Upper lobe of right lung (tissue), 1 donor: ENCODE data around the gene ACSL5. TPM values are rescaled to one million over a fixed set of nuclear protein-coding genes. Genes with fewer than 3 reads are reported as not detected.

Experiments
- ATAC-seq: fragments of 200-7000 bp; cut with Tn5 transposase; one replicate; pipeline ENCODE4 v1.9.1; 2020; ENCODE audit warnings: mild to moderate bottlenecking, moderate library complexity
- DNase-seq: peaks from one replicate; pipeline ENCODE4 v3.0.0-alpha.2; 2020
- H3K27ac ChIP-seq: fragments of 200-600 bp; one replicate; pipeline ENCODE4 v1.8.0; 2022
- H3K27me3 ChIP-seq: fragments of 200-600 bp; one replicate; pipeline ENCODE4 v1.8.0; 2022; ENCODE audit warnings: mild to moderate bottlenecking
- H3K36me3 ChIP-seq: fragments of 200-600 bp; one replicate; pipeline ENCODE4 v1.8.0; 2022
- H3K4me1 ChIP-seq: fragments of 200-600 bp; one replicate; pipeline ENCODE4 v1.8.0; 2022
- H3K4me3 ChIP-seq: fragments of 200-600 bp; one replicate; pipeline ENCODE4 v1.8.0; 2022; ENCODE audit warnings: mild to moderate bottlenecking
- H3K9me3 ChIP-seq: fragments of 200-600 bp; one replicate; pipeline ENCODE4 v1.8.0; 2022
- intact Hi-C: fragments of 100-400 bp; cut with DNase I; formaldehyde crosslinking; loops from one replicate; pipeline ENCODE4 v1.11.0; 2022
- total RNA-seq: library from RNA; stranded (reverse); fragmentation: NEBNext Ultra II Directional; extraction: Animal tissue kit (Norgen Biotek cat#: 25700); gene quantifications from one replicate; pipeline ENCODE4 v1.2.1, GENCODE V29; 2021
- TF ChIP-seq, protein P1 (sequence below): fragments of 200-600 bp; IDR thresholded peaks from one replicate; pipeline ENCODE4 v1.8.0; 2022; ENCODE audit warnings: antibody characterized with exemption
- donor health status: DM: no; HTN: yes; CAD: no; lungs with severe emphysema.

ACSL5 gene
- total RNA-seq, 1 donor from 2014 or later, result 79.1 TPM

DNA sequence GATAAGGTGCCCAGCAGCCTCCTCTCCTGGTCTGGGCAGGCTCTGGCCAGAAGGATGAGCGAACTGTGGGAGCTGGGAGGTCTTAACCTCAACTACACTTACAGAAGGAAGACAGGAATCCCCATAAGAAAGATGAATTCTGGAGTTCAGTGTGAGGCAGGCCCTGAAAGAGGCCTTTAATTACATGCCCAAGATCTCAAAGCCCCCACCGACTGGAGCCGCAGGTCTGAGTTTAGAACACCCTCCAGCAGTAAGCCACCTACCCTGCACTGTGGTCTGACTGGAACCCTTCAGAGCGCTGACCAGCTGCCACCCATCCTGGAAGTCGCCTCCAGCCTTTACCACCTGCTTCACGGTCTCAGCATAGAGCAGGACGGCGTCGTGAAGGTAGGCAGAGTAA, 28.2 kb upstream of the ACSL5 start:
- Histone ChIP-seq H3K9me3 (no peaks in the 10 kb centered on the region), H3K36me3 (no peaks in the 10 kb centered on the region), H3K27ac (no peak overlapping the region), H3K4me3 (no peak overlapping the region), H3K27me3 (no peaks in the 10 kb centered on the region), H3K4me1 (no peaks in the 10 kb centered on the region)
- TF ChIP-seq, protein P1, sequence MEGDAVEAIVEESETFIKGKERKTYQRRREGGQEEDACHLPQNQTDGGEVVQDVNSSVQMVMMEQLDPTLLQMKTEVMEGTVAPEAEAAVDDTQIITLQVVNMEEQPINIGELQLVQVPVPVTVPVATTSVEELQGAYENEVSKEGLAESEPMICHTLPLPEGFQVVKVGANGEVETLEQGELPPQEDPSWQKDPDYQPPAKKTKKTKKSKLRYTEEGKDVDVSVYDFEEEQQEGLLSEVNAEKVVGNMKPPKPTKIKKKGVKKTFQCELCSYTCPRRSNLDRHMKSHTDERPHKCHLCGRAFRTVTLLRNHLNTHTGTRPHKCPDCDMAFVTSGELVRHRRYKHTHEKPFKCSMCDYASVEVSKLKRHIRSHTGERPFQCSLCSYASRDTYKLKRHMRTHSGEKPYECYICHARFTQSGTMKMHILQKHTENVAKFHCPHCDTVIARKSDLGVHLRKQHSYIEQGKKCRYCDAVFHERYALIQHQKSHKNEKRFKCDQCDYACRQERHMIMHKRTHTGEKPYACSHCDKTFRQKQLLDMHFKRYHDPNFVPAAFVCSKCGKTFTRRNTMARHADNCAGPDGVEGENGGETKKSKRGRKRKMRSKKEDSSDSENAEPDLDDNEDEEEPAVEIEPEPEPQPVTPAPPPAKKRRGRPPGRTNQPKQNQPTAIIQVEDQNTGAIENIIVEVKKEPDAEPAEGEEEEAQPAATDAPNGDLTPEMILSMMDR, result no peak
- intact Hi-C loops, result no loop called here
- DNase-seq (no peak), ATAC-seq (no peak)

DNA sequence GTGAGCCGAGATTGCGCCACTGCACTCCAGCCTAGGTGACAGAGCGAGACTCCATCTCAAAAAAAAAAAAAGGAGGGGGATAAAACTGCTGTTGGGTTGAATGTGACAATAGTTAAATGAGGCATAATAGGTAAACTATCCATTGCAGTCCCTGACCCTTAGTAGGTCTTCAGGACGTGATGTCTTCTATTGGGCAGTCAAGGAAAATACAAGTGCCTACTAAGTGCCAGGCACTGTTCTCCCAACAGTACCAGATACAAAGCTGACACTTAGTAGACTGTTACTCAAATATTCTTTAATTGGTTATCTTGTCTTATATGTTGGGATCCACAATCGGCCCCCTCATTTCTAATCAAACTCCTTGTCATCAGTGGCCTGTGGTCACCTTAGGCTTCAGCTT, 27.1 kb upstream of the ACSL5 start:
- intact Hi-C loops, result no loop called here
- Histone ChIP-seq H3K27ac (no peak overlapping the region), H3K4me1 (no peaks in the 10 kb centered on the region), H3K36me3 (no peaks in the 10 kb centered on the region), H3K9me3 (no peaks in the 10 kb centered on the region), H3K4me3 (no peak overlapping the region), H3K27me3 (no peaks in the 10 kb centered on the region)
- TF ChIP-seq, protein P1, result no peak
- DNase-seq (no peak), ATAC-seq (no peak)

DNA sequence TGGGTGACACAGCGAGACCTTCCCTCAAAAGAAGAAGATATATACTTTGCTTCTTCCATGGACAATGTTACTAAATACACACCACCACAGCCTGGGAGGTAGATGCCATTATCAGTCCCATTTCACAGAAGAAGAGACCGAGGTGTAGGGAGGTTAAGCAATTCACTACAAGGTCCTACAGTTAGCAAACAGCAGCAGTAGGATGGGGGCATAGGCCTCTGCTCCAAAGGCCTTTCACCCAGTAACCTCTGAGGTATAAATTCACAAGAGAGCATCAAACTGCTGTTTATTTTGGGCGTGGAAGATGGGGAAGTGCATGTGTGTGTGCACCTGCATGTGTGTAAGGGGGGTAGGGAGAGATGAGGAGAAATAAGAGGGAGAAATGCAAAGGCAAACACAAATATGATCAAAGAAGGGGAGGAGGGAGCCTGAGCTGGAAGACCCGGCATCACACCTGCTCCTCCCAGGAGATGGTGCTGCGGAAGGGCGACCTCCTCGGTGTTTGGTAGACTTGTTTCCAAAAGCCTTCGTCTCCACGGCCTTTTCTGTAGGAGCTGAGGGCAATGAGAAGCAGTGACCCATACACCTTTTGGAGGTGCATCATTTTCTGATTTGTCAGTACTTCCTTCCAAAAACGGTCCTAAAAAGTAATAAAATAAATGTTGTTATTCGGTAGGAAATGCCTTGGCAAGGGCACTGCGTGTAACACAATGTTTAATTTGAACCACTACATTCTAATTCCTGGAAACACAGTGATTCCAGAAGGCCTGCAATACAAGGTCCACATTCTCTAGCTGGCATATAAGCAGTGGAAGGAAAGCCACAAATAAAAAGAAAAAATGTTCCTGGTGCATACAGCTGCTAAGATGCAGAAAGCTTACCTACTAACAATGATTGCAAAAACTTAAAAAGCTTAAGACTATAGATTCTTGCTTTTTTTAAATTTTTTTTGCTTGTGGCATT, 25.9 kb upstream of the ACSL5 start:
- H3K9me3 ChIP-seq, result no peaks in the 10 kb centered on the region
- H3K27ac ChIP-seq, result no peak overlapping the region
- H3K36me3 ChIP-seq, result no peaks in the 10 kb centered on the region
- no peaks in the 10 kb centered on the region for H3K4me1 ChIP-seq
- intact Hi-C loops, result no loop called here
- H3K27me3 ChIP-seq, result no peaks in the 10 kb centered on the region
- H3K4me3 ChIP-seq, result no peak overlapping the region
- TF ChIP-seq, protein P1, result no peak
- DNase-seq, result no peak
- ATAC-seq, result no peak

DNA sequence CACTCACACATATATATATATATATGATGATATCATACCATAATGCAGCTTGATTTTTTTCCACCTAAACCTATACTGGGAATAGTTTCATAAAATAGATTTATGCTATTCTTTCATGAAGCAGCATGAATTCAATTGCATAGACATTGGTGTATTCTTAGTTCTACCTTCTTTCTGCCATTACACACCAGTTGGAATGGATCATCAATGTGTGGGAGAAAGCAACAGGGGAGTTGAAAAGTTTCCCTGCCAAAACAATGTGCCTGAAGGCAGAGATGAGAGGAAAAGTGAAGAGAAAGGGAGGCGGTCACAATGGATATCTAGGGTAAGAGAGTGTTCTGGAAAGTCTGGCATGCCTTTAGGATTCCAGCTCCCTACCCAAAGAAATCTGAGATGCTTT, 25.2 kb upstream of the ACSL5 start:
- no peaks in the 10 kb centered on the region for H3K27me3 ChIP-seq
- H3K27ac ChIP-seq, result no peak overlapping the region
- intact Hi-C loops, result no loop called here
- H3K36me3 ChIP-seq, result no peaks in the 10 kb centered on the region
- H3K9me3 ChIP-seq, result no peaks in the 10 kb centered on the region
- H3K4me1 ChIP-seq, result no peaks in the 10 kb centered on the region
- ATAC-seq (no peak), DNase-seq (no peak)
- H3K4me3 ChIP-seq, result no peak overlapping the region
- TF ChIP-seq, protein P1, result no peak

DNA sequence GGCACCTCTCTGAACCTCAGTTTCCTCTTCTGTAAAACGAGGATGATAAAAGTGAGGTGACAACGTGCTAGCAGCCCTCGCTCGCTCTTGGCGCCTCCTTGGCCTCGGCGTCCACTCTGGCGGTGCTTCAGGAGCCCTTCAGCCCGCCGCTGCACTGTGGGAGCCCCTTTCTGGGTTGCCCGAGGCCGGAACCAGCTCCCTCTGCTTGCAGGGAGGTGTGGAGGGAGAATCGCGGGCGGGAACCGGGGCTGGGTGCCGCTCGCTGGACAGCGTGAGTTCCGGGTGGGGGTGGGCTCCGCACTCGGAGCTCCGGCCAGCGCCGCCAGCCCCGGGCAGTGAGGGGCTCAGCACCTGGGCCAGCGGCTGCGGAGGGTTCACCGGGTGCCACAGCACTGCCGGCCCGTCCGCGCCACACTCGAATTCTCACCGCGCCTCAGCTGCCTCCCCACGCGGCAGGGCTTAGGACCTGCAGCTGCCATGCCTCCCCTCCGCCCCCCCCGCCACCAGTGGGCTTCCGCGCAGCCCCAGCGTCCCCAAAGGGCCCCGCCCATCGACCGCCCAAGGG, 24.3 kb upstream of the ACSL5 start:
- intact Hi-C loops, result no loop called here
- H3K27me3 ChIP-seq, result no peaks in the 10 kb centered on the region
- H3K9me3 ChIP-seq, result no peaks in the 10 kb centered on the region
- H3K36me3 ChIP-seq, result no peaks in the 10 kb centered on the region
- no peaks in the 10 kb centered on the region for H3K4me1 ChIP-seq
- H3K4me3 ChIP-seq, result no peak overlapping the region
- peak; percentile 19 for ATAC-seq
- TF ChIP-seq, protein P1, result no peak
- H3K27ac ChIP-seq, result no peak overlapping the region
- DNase-seq, result no peak
